Omental fat pad (tissue), 4 donors: Measurements from ENCODE around the gene MTMR3. TPM values are rescaled to one million over a fixed set of nuclear protein-coding genes. Genes with fewer than 3 reads are reported as not detected.

ENCODE experiments used
- ATAC-seq: fragments of 150-250 bp; one replicate; pipeline ENCODE4 v1.9.1; 2016; ENCODE audit warnings: mild to moderate bottlenecking, moderate library complexity; ENCODE audit not compliant: low FRiP score
- DNase-seq: peaks from one replicate; pipeline ENCODE4 v3.0.0-alpha.2; 2019; ENCODE audit warnings: low spot score
- total RNA-seq, 4 donors: library from RNA; depleted of rRNA; stranded (reverse); fragments of >200 nt; gene quantifications; one replicate each; pipeline ENCODE4 v1.1.0, GENCODE V29; 2016
- TF ChIP-seq, protein P1 (sequence below), 3 donors: fragments of 450-650 bp; IDR thresholded peaks; one replicate each; pipeline ENCODE4 v1.5.1; 2016 to 2017; ENCODE audit warnings: antibody characterized with exemption in 3 of 3, mild to moderate bottlenecking in 3 of 3, moderate library complexity in 2 of 3

MTMR3 gene
- total RNA-seq, 4 donors from 2014 or later, result 41.3 to 88.9 (median 53.2) TPM

DNA sequence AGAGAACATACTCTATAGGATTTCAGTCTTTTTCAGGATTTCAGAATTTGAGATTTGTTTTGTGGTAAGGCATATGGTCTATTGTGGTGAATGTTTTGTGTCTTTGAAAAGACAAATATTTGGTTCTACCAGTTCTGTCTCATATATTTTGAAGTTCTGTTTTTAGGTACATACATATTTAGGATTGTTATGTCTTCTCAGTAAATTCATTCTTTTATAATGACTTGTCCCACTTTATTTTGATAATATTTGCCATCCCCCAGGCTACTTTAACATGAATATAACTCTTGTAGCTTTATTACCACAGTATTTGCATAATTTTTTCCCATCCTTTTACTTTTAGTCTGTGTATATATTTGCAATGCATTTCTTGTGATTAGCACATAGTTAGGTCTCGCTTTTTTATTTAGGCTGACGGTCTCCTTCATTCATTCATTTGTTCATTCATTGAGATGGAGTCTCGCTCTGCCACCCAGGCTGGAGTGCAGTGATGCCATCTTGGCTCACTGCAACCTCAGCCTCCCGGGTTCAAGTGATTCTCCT is 32.1 kb downstream of the MTMR3 start:
- TF ChIP-seq, protein P1, sequence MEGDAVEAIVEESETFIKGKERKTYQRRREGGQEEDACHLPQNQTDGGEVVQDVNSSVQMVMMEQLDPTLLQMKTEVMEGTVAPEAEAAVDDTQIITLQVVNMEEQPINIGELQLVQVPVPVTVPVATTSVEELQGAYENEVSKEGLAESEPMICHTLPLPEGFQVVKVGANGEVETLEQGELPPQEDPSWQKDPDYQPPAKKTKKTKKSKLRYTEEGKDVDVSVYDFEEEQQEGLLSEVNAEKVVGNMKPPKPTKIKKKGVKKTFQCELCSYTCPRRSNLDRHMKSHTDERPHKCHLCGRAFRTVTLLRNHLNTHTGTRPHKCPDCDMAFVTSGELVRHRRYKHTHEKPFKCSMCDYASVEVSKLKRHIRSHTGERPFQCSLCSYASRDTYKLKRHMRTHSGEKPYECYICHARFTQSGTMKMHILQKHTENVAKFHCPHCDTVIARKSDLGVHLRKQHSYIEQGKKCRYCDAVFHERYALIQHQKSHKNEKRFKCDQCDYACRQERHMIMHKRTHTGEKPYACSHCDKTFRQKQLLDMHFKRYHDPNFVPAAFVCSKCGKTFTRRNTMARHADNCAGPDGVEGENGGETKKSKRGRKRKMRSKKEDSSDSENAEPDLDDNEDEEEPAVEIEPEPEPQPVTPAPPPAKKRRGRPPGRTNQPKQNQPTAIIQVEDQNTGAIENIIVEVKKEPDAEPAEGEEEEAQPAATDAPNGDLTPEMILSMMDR (IDR thresholded peaks at IDR 0.05), result no peak
- DNase-seq (no peak), ATAC-seq (no peak)

DNA sequence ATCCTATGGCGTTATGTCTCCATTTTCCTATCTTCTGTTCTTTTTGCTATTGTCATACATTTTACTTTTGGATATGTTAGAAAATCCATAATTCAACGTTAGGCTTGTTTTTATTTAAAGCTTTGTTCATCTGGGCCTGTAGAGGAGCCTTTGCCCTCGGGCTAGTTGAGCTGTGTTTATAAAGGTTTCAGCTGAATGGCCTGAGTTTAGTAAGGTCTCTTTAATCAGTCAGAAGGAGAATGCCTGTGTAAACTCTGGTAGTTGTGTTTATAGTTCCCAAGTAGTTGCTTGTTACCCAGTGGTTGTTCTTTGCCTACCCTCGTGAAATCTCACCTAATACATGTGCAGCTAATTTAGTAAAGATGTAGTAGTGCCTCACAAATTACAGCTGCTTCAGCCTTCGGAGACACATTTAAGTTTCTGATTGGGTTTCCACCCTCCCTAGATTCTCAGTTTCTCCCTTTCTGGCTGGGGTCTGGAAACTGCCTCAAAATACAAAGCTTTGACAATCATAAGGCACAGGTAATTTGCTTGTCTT is 33.1 kb downstream of the MTMR3 start:
- DNase-seq (no peak), ATAC-seq (no peak)
- TF ChIP-seq, protein P1 (IDR thresholded peaks at IDR 0.05), result no peak

DNA sequence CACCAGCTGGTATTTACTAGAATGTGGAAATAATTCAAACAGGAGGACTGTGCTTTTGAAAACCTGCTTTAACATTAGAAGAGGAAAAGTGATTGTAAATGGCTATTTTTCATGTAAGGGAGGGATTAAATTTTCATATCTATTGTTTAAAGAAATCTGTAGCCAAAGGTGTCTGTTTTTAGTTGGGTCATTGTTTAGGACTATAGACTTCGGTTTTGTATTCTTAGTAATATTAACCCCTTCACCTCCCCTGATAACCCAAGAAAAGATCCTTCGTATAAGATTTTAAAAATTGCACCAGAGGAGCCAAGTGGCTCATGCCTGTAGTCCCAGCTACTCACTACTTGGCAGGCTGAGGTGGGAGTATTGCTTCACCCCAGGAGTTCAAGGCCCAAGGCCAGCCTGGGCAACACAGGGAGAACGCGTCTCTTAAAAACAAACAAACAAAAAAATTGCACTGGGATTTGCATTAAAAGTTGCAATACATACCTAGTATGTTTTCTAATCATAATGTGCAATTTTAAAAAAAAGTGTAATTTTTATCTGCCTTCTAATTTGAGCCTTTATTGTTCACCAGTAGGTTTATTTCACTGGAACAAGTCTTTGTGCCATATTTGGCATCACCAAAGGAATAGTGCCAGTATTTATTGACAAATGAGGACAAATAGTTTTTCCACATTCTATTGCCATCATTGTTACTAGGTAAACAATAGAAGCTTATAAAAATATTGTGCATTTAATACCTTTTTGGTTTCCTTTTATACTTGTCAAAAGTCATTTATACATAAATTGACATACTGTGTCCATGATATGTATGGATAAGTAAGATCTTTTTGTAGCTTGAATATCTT is 34.3 kb downstream of the MTMR3 start:
- TF ChIP-seq, protein P1 (IDR thresholded peaks at IDR 0.05), result no peak
- no peak for ATAC-seq
- no peak for DNase-seq

DNA sequence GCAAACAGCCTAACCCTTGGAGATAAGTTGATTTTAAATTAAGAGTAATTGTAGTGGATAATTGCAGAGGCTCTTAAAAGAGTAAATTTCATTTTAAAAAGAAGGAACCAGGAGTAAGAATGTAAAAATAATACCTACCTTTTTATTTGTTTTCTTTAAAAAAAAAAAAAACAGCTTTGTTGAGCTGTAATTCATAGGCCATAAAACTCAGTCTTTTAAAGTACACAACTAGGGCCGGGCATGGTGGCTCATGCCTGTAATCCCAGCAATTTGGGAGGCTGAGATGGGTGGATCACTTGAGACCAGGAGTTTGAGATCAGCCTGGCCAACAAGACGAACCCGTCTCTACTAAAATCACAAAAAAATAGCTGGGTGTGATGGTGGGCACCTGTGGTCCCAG is 42.4 kb downstream of the MTMR3 start:
- TF ChIP-seq, protein P1 (IDR thresholded peaks at IDR 0.05), result no peak
- DNase-seq (no peak), ATAC-seq (no peak)

DNA sequence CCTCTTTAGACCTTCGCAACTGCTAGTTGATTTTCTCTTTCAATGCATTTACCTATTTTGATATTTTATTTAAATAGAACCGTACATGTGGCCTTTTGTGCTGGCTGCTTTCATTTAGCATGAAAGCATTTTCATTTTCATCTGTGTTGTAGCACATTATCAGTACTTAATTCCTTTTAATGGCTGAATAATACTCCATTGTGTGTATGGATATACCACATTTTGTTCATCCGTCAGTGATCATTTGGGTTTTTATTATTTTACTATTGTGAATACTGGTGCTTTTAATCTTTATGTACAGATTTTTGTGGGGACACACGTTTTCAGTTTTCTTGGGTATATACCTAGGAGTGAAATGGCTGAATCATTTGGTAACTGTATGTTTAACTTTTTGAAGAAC is 43.1 kb downstream of the MTMR3 start:
- ATAC-seq (no peak), DNase-seq (no peak)
- TF ChIP-seq, protein P1 (IDR thresholded peaks at IDR 0.05), result no peak

DNA sequence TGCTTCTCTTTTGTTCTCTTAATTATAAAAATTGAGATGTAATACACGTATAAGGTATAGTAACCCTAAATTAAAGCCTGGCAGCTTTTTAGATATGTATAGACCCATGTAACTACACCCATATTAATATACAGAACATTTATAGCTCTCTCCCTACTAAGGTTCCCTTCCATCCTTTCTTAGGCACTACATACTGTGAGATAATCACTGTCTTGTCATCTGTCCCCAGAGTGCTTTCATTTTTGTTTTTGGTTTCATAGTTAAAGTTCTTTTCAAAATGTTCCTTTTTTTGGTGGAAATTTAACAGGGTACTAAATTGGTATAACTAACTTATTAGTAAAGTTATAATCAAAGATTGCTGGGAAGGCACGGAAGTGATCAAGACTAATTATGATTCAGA is 49.2 kb downstream of the MTMR3 start:
- ATAC-seq, result no peak

More for the DNA sequence above, 49.2 kb downstream of the MTMR3 start:
- TF ChIP-seq, protein P1 (IDR thresholded peaks at IDR 0.05), result no peak
- DNase-seq, result no peak
